G401.6 (cell line): ENCODE measurements around the gene PALS1.
"Not testable (repeated sequence)": the region's sequence is repeated elsewhere in the genome, so short reads cannot be mapped to it uniquely, and the experiment has no call there.

Source experiments
- FAIRE-seq: peaks from 2 replicates; lab custom pipeline; 2012; peaks lifted over from hg19 to GRCh38; lab: Jason Lieb, UNC

PALS1 gene

GRCh38 chr14:67260965-67261364 lies 19.7 kb downstream of the PALS1 start:
- FAIRE-seq, result no peak

GRCh38 chr14:67263499-67264149 lies 22.4 kb downstream of the PALS1 start:
- peak; percentile 27 for FAIRE-seq

GRCh38 chr14:67265131-67265530 lies 23.9 kb downstream of the PALS1 start:
- no peak for FAIRE-seq

DNA sequence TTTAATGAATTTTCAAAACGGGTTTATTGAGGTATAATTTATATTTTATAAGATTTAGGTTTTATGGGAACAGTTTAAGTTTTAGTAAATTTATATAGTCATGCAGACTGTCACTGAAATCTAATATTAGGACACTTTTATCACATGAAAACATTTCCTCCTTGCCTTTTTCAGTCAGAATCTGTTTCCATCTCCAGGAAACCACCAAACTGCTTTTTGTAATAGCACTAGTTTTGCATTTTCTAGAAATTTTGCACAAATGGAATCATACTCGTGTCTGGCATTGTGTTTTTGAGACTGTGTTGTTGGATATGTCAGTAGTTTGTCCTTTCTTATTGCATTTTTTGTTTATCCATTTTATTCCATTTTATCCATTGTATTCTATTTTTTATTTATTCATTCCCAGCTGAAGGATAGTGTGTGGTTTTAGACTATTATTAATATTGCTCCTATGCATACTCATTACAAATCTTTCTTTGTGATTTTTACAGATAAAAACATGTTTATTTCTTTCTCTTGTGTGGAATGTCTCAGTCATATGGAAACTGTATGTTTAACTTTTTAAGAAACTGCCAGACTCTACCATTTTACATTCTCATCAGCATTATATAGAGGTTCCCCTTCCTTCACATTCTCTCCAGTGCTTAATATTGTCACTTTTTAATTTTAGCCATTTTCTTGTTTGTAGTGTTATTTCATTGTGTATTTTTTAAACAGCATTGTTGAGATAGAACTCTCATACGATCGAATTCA lies 26.5 kb downstream of the PALS1 start:
- peak; percentile 49 for FAIRE-seq

DNA sequence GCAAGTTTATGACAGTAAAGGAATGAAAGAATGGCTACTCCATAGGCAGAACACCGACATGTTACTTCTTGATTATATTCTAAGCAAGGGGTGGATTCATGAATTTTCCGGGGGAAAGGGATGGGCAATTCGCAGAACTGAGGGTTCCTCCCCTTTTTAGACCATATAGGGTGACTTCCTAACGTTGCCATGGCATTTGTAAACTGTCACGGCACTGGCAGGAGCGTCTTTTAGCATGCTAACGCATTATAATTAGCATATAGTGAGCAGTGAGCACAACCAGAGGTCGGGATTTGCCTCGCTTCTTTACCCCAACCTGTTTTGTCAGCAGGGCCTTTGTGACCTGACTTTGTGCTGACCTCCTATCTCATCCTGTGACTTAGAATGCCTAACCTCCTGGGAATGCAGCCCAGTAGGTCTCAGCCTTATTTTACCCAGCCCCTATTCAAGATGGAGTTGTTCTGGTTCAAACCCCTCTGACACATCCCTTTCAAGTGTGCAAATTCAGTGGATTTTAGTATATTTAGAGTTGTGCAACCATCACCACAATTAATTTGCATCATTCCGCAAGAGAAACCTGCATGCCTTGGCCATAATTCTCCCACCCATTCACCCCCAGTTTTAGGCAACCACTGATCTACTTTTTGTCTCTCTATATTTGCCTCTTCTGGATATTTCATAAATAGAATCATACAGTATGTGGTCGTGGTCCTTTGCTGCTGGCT lies 27.4 kb downstream of the PALS1 start:
- FAIRE-seq, result no peak

DNA sequence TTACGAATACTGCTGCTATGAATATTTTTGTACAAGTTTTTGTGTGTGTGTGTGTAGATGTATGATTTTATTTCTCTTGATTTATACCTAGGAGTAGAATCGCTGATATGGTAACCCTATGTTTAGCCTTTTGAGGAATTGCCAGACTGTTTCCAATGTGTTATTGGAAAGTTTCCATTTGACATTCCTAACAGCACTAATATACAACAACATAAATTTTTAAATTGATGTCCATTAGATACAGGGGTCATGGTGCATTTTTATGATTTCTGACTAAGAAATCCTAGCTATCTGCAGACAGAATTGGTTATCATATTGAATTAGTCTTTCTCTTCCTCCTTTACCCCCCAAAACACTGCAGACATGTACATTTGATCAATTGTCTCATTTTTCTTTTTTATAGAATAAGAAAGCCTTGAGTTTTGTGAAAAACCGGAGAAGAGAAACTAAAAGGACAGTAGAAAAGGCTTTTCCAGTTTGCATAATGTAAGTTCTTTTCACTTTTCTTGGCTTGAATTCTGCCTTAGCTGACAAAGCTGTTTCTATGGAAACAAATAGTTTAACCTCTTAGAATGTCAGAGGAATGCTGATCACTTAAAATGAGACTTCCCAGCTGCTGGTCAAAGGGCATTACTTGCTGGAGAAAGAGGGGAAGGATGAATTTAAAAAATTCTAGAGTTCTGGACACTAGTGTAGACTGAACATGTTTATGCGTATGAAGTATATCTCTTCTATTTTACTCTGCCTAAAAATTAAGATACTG lies 28.2 kb downstream of the PALS1 start:
- peak; percentile 60 for FAIRE-seq

- peak; percentile 21 for FAIRE-seq
These were observed 29.0 kb downstream of the PALS1 start for GRCh38 chr14:67270145-67270753.

GRCh38 chr14:67270933-67271332 lies 29.7 kb downstream of the PALS1 start:
- FAIRE-seq, result no peak

DNA sequence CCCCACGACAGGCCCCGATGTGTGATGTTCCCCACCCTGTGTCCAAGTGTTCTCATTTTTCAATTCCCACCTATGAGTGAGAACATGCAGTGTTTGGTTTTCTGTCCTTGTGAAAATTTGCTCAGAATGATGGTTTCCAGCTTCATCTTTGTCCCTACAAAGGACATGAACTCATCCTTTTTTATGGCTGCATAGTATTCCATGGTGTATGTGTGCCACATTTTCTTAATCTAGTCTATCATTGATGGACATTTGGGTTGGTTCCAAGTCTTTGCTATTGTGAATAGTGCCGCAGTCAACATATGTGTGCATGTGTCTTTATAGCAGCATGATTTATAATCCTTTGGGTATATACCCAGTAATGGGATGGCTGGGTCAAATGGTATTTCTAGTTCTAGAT lies 32.0 kb downstream of the PALS1 start:
- not testable (repeated sequence) for FAIRE-seq

DNA sequence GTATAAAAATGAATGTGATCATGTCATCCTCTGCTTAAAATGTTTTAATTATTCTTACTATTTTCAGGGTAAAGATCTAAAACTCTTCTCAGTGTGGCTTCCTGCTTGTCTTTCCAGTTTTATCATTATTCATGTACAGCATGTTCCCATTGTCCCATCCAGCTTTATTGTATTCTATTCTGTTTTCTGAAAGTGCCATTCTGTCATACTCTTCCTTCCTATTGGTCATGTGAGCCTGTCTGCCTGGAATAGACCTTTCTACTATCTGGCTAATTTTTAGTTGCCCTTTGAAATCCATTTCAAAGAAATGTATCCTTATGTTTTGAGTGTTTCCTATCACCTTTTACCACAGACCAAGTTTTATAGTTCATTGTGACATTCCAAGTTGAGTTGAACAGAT lies 34.9 kb downstream of the PALS1 start:
- FAIRE-seq, result no peak

- no peak for FAIRE-seq
These were observed 39.3 kb downstream of the PALS1 start for GRCh38 chr14:67280506-67280905.

GRCh38 chr14:67285876-67286452 lies 44.7 kb downstream of the PALS1 start:
- FAIRE-seq, result peak; percentile 96
